SK-N-SH (cell line): ENCODE results near the gene LRRC73. TPM values are rescaled to one million over a fixed set of nuclear protein-coding genes. Genes with fewer than 3 reads are reported as not detected.
"Not testable (repeated sequence)": the region's sequence is repeated elsewhere in the genome, so short reads cannot be mapped to it uniquely, and the experiment has no call there.

Source experiments
- CTCF ChIA-PET: fragments of 300-600, 350-600 bp; formaldehyde crosslinking; extraction: SDS; loops from one replicate; lab custom pipeline; 2021; lab: Yijun Ruan, JAX
- POLR2A ChIA-PET: fragments of 350-600 bp; sonication (Branson Sonifier 250); formaldehyde crosslinking; extraction: SDS; loops from one replicate; lab custom pipeline; 2020; ENCODE audit warnings: antibody characterized with exemption, inconsistent platforms; lab: Yijun Ruan, JAX
- DNase-seq: peaks from one replicate; pipeline ENCODE4 v3.0.0; 2012
- H2AFZ ChIP-seq: fragments of 200-600 bp; sonication (generic); 2 replicates; pipeline ENCODE4 v1.8.1; 2016; ENCODE audit warnings: antibody characterized with exemption, mild to moderate bottlenecking, low read depth
- H3F3A ChIP-seq: fragments of 200-600 bp; sonication (generic); replicated peaks from 2 replicates; pipeline ENCODE3; 2016; ENCODE audit warnings: antibody characterized with exemption, mild to moderate bottlenecking; ENCODE audit not compliant: insufficient read depth
- H3K27ac ChIP-seq, 2 experiments: fragments of 200-500 bp in 1 of 2; fragments of 200-600 bp in 1 of 2; sonication (Bioruptor generic) in 1 of 2; sonication (generic), shearing (Covaris generic) in 1 of 2; 2 replicates each; pipeline versions ENCODE4 v1.5.1 to v1.6.1; 2014 to 2016; ENCODE audit warnings: low read depth in 2 of 2, inconsistent platforms in 1 of 2, low read length in 1 of 2, mild to moderate bottlenecking in 1 of 2, mixed read lengths in 1 of 2
- H3K27me3 ChIP-seq: fragments of 200-600 bp; sonication (generic), shearing (Covaris generic); 2 replicates; pipeline ENCODE4 v1.6.1; 2016; ENCODE audit warnings: mixed run types; ENCODE audit not compliant: insufficient read depth
- H3K36me3 ChIP-seq, 2 experiments: fragments of 200-500 bp in 1 of 2; fragments of 200-600 bp in 1 of 2; sonication (Bioruptor generic) in 1 of 2; sonication (generic) in 1 of 2; replicated peaks in 1 of 2; 2 replicates each; pipeline versions ENCODE3 to v1.5.1; 2014 to 2016; ENCODE audit warnings: low read length in 1 of 2, mild to moderate bottlenecking in 1 of 2; ENCODE audit not compliant: insufficient read depth in 2 of 2, control insufficient read depth in 1 of 2
- H3K4me1 ChIP-seq, 2 experiments: fragments of 200-500 bp in 1 of 2; fragments of 200-600 bp in 1 of 2; sonication (Bioruptor generic) in 1 of 2; sonication (generic), shearing (Covaris generic) in 1 of 2; 2 replicates each; pipeline versions ENCODE4 v1.5.1 to v1.6.1; 2014 to 2016; ENCODE audit warnings: low read depth in 1 of 2, low read length in 1 of 2, mixed run types in 1 of 2; ENCODE audit not compliant: insufficient read depth in 2 of 2, control insufficient read depth in 1 of 2
- H3K4me2 ChIP-seq: fragments of 200-600 bp; sonication (generic), shearing (Covaris generic); 2 replicates; pipeline ENCODE4 v1.6.1; 2017; ENCODE audit warnings: mixed run types
- H3K4me3 ChIP-seq, 2 experiments: fragments of 200-500 bp in 1 of 2; fragments of 200-600 bp in 1 of 2; sonication (Bioruptor generic) in 1 of 2; sonication (generic), shearing (Covaris generic) in 1 of 2; 2 replicates each; pipeline versions ENCODE4 v1.5.1 to v1.8.1; 2014 to 2016; ENCODE audit warnings: low read depth in 2 of 2, inconsistent platforms in 1 of 2, low read length in 1 of 2, mild to moderate bottlenecking in 1 of 2, mixed read lengths in 1 of 2, moderate library complexity in 1 of 2
- H3K79me2 ChIP-seq: fragments of 200-600 bp; sonication (generic); 2 replicates; pipeline ENCODE4 v1.8.1; 2017; ENCODE audit warnings: mild to moderate bottlenecking; ENCODE audit not compliant: insufficient read depth
- H3K9ac ChIP-seq: fragments of 200-600 bp; sonication (generic); 2 replicates; pipeline ENCODE4 v1.6.1; 2017; ENCODE audit warnings: mixed run types
- H3K9me2 ChIP-seq: fragments of 200-600 bp; sonication (generic); 2 replicates; pipeline ENCODE4 v1.6.1; 2017; ENCODE audit warnings: mixed run types
- H3K9me3 ChIP-seq: fragments of 200-600 bp; sonication (generic); 2 replicates; pipeline ENCODE4 v1.6.1; 2017; ENCODE audit warnings: mixed run types, mild to moderate bottlenecking, moderate library complexity
- H4K20me1 ChIP-seq: fragments of 200-600 bp; sonication (generic); 2 replicates; pipeline ENCODE4 v1.6.1; 2017; ENCODE audit warnings: mild to moderate bottlenecking, mixed run types; ENCODE audit not compliant: insufficient read depth
- EZH2phosphoT487 ChIP-seq: fragments of 200-600 bp; sonication (generic); IDR thresholded peaks from 2 replicates; pipeline ENCODE4 v1.6.1; 2017; ENCODE audit warnings: low read depth, mixed run types, mild to moderate bottlenecking, antibody characterized with exemption, moderate library complexity, borderline replicate concordance
- FOXM1 ChIP-seq: IDR thresholded peaks from 2 replicates; pipeline ENCODE4 v1.4.0; 2012; ENCODE audit warnings: low read depth, mild to moderate bottlenecking
- GABPA ChIP-seq: IDR thresholded peaks from 2 replicates; pipeline ENCODE4 v1.4.0; 2012; ENCODE audit warnings: low read depth, mild to moderate bottlenecking
- JUND ChIP-seq: IDR thresholded peaks from 2 replicates; pipeline ENCODE4 v1.4.0; 2012
- MXI1 ChIP-seq: IDR thresholded peaks from 2 replicates; pipeline ENCODE4 v1.6.1; 2012; ENCODE audit warnings: mild to moderate bottlenecking, low read depth, low read length, improper control_type of control experiment
- REST ChIP-seq: IDR thresholded peaks from 2 replicates; pipeline ENCODE4 v1.6.1; 2012; ENCODE audit warnings: mild to moderate bottlenecking, low read depth, low read length, moderate library complexity
- SIN3A ChIP-seq: IDR thresholded peaks from 2 replicates; pipeline ENCODE4 v1.6.1; 2012; ENCODE audit warnings: low read depth, mild to moderate bottlenecking, low read length, moderate library complexity, borderline replicate concordance
- USF1 ChIP-seq: IDR thresholded peaks from 2 replicates; pipeline ENCODE4 v1.4.0; 2012; ENCODE audit warnings: low read depth, borderline replicate concordance
- USF2 ChIP-seq: fragments of 150-350 bp; IDR thresholded peaks from 2 replicates; pipeline ENCODE4 v1.6.1; 2017; ENCODE audit warnings: antibody characterized with exemption, low read length, low read depth, borderline replicate concordance
- WGBS: methylation state at CpG from one replicate; pipeline ENCODE4 v1.1.6; 2017; ENCODE audit warnings: low lambda C conversion rate; 5-methylcytosine and 5-hydroxymethylcytosine counted together
- polyA plus RNA-seq, 3 experiments: library from polyadenylated mRNA; depleted of rRNA; stranded (reverse); fragments of >200 nt; gene quantifications; 2 replicates each; pipeline ENCODE4 v1.2.3, GENCODE V29; 2012

The LRRC73 gene
- polyA plus RNA-seq, 1 of the 3 experiments (the other 2 are of a cell fraction): 0.89 TPM

- Histone ChIP-seq H3K9ac (no peak overlapping the region), H3F3A (no peaks in the 10 kb centered on the region), H4K20me1 (0 out of 2 replicates have a peak, but pooled peaks cover 1% of the 10 kb centered on the region), H3K27me3 (no peaks in the 10 kb centered on the region), H3K4me2 (no peak overlapping the region), H2AFZ (no peak overlapping the region), H3K9me2 (no peaks in the 10 kb centered on the region), H3K9me3 (no peaks in the 10 kb centered on the region), H3K4me3 (no peak overlapping the region), H3K27ac (no peak overlapping the region), H3K79me2 (no peaks in the 10 kb centered on the region; the same call in 1 of the 2 replicates), H3K4me1 (peaks cover 0 to 22% of the 10 kb centered on the region in 2 experiments; a peak in 1 of 4 replicates), H3K36me3 (peaks cover 14 to 43% of the 10 kb centered on the region in 2 experiments)
- TF ChIP-seq USF1: no peak
- TF ChIP-seq EZH2phosphoT487: no peak
- TF ChIP-seq GABPA: no peak
- TF ChIP-seq REST: no peak
- TF ChIP-seq SIN3A: no peak
- no peak for TF ChIP-seq JUND
- no peak for TF ChIP-seq FOXM1
- TF ChIP-seq USF2: no peak
- TF ChIP-seq MXI1: no peak
- ChIA-PET POLR2A (interaction anchor here (1.2 kb wide), 1 partner anchor 10 kb away, joined by 3 read pairs; no protein-coding TSS in a partner anchor), CTCF (interaction anchor here (0.9 to 22.4 kb wide), 5 partner anchors 7 to 113 kb away, joined by 3 to 382 read pairs (median 213); partner anchors contain the start of genes DLK2 and LRRC73)
- 94% methylated on average over 8 of the region's 12 CpGs for WGBS
- no peak for DNase-seq
Observed at GRCh38 chr6:43499028-43499815, 10.9 kb downstream of the LRRC73 start.

GRCh38 chr6:43498291-43498690 lies 11.9 kb downstream of the LRRC73 start:
- peaks cover 10% of the 10 kb centered on the region; the same call in 1 of the 2 replicates for H4K20me1 ChIP-seq
- DNase-seq, H3K4me2 ChIP-seq, H3K27ac ChIP-seq, H3K27me3 ChIP-seq, H3K9me3 ChIP-seq, H3K9me2 ChIP-seq, H2AFZ ChIP-seq, H3K79me2 ChIP-seq, H3K9ac ChIP-seq, H3F3A ChIP-seq, H3K4me3 ChIP-seq: not testable (repeated sequence)
- peaks cover 14 to 38% of the 10 kb centered on the region in 2 experiments for H3K36me3 ChIP-seq
- CTCF ChIA-PET: interaction anchor here (0.7 to 22.4 kb wide), 6 partner anchors 8 to 121 kb away, joined by 3 to 382 read pairs (median 8); partner anchors contain the start of genes DLK2 and LRRC73
- POLR2A ChIA-PET: interaction anchor here (0.7 to 1.2 kb wide), 2 partner anchors 9 to 12 kb away, joined by 3 read pairs; partner anchors contain the start of gene LRRC73
- H3K4me1 ChIP-seq: peaks cover 0 to 29% of the 10 kb centered on the region in 2 experiments; a peak in 1 of 4 replicates
- 99% methylated on average over 5 of the region's 5 CpGs for WGBS
